Vagina (tissue), 2 donors: ENCODE results near the gene HEATR3.

Source experiments
- POLR2A ChIP-seq, 2 donors: fragments of 450-650 bp; IDR thresholded peaks; one replicate each; pipeline ENCODE4 v1.6.1; 2017; ENCODE audit warnings: antibody characterized with exemption in 2 of 2, mild to moderate bottlenecking in 2 of 2, moderate library complexity in 2 of 2
- POLR2AphosphoS5 ChIP-seq, 2 donors: sonication (generic); formaldehyde crosslinking; IDR thresholded peaks; one replicate each; pipeline ENCODE4 v1.9.0; 2017; ENCODE audit warnings: antibody characterized with exemption in 2 of 2, mild to moderate bottlenecking in 2 of 2, low read depth in 1 of 2; ENCODE audit not compliant: insufficient read depth in 1 of 2
- TF ChIP-seq, protein P1 (sequence below), 3 experiments: fragments of 450-650 bp in 2 of 3; fragments of 200-600 bp in 1 of 3; sonication (generic) in 1 of 3; IDR thresholded peaks; one replicate each; pipeline ENCODE4 v1.5.1; 2017 to 2019; ENCODE audit warnings: antibody characterized with exemption in 3 of 3, mild to moderate bottlenecking in 2 of 3, moderate library complexity in 2 of 3

DNA sequence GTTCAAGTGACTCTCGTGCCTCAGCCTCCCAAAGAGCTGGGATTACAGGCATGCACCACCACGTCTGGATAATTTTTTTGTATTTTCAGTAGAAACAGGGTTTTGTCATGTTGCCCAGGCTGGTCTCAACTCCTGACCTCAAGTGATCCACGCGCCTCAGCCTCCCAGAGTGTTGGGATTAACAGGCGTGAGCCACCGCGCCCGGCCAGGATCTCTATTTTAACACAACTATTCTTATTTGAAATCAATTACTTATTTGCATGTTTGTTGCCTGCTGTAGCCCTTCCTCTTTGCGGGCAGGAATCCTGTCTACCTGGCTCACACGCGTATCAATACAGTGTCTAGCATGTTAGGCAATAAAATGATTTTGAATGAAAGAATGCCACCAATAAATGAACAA, 41.6 kb upstream of the HEATR3 start:
- TF ChIP-seq POLR2A (IDR thresholded peaks at IDR 0.05) = no peak
- TF ChIP-seq, protein P1, sequence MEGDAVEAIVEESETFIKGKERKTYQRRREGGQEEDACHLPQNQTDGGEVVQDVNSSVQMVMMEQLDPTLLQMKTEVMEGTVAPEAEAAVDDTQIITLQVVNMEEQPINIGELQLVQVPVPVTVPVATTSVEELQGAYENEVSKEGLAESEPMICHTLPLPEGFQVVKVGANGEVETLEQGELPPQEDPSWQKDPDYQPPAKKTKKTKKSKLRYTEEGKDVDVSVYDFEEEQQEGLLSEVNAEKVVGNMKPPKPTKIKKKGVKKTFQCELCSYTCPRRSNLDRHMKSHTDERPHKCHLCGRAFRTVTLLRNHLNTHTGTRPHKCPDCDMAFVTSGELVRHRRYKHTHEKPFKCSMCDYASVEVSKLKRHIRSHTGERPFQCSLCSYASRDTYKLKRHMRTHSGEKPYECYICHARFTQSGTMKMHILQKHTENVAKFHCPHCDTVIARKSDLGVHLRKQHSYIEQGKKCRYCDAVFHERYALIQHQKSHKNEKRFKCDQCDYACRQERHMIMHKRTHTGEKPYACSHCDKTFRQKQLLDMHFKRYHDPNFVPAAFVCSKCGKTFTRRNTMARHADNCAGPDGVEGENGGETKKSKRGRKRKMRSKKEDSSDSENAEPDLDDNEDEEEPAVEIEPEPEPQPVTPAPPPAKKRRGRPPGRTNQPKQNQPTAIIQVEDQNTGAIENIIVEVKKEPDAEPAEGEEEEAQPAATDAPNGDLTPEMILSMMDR (IDR thresholded peaks at IDR 0.05) = no peak
- TF ChIP-seq POLR2AphosphoS5 (IDR thresholded peaks at IDR 0.05; ENCODE audit: insufficient read depth in 1 of 2, low read depth in 1 of 2) = no peak
